Measurements from ENCODE around the gene ZNF837.

DNA sequence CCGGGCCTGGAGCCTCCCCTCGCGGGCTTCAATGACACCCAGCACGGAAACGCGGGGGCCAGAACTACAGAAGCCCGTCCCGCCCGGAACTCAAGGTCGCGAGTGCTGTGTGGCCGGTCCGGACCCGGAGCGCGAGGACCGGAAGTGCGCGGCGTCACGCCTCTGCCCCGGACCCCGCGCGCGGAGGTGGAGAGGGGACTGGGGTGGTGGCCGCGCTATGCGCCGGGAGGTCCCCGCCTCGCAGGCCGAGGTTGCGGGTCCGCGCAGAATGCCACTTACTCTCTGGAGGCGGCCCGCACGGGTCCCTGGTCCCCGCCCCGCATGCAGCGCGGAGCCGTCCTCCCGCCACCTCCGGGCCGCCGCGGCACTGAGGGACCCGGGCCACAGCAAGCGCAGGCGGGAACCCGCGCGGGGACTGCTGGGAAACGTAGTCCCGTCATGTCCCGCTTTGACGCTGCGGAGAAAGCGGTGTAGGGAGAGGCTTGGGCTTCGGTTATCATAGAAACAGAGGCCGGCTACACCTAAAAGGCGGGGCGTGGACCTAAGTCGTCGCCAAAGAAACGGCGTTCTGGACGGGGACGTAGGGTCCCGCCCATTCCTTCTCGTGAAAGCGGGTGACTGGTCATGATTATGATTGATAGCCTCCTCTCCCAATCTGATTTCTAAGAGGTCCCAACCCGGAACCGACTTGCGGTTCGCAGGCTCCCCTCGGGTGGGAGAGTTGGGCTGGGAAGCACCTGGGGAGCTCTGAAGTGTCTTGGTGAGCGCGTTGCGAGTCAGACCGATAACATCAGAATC is at the start of gene ZNF837:
- TF ChIP-seq, protein P1, sequence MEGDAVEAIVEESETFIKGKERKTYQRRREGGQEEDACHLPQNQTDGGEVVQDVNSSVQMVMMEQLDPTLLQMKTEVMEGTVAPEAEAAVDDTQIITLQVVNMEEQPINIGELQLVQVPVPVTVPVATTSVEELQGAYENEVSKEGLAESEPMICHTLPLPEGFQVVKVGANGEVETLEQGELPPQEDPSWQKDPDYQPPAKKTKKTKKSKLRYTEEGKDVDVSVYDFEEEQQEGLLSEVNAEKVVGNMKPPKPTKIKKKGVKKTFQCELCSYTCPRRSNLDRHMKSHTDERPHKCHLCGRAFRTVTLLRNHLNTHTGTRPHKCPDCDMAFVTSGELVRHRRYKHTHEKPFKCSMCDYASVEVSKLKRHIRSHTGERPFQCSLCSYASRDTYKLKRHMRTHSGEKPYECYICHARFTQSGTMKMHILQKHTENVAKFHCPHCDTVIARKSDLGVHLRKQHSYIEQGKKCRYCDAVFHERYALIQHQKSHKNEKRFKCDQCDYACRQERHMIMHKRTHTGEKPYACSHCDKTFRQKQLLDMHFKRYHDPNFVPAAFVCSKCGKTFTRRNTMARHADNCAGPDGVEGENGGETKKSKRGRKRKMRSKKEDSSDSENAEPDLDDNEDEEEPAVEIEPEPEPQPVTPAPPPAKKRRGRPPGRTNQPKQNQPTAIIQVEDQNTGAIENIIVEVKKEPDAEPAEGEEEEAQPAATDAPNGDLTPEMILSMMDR (IDR thresholded peaks at IDR 0.05): no peak
- TF ChIP-seq NFE2L1 (CRISPR knock-in tag; IDR thresholded peaks at IDR 0.05): peak; percentile 84
- peak; percentile 90; the same call in 1 of the 2 replicates for TF ChIP-seq CBFB (CRISPR knock-in tag; IDR thresholded peaks at IDR 0.05; ENCODE audit: low read depth)
- no peak for TF ChIP-seq NR2C2 (CRISPR knock-in tag; IDR thresholded peaks at IDR 0.05)
- TF ChIP-seq GRHL2 (CRISPR knock-in tag; IDR thresholded peaks at IDR 0.05; ENCODE audit: insufficient replicate concordance, severe bottlenecking): no peak
- TF ChIP-seq, protein P2, sequence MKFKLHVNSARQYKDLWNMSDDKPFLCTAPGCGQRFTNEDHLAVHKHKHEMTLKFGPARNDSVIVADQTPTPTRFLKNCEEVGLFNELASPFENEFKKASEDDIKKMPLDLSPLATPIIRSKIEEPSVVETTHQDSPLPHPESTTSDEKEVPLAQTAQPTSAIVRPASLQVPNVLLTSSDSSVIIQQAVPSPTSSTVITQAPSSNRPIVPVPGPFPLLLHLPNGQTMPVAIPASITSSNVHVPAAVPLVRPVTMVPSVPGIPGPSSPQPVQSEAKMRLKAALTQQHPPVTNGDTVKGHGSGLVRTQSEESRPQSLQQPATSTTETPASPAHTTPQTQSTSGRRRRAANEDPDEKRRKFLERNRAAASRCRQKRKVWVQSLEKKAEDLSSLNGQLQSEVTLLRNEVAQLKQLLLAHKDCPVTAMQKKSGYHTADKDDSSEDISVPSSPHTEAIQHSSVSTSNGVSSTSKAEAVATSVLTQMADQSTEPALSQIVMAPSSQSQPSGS (CRISPR knock-in tag; IDR thresholded peaks at IDR 0.05; ENCODE audit: borderline replicate concordance, low read depth): 0 out of 2 replicates have a peak, but pooled peaks have one; percentile 70
